HEK293T (cell line): ENCODE results near the gene CCDC157.

Experiments
- CTCF ChIA-PET: fragments of 350-600 bp; formaldehyde crosslinking; extraction: SDS; loops from one replicate; lab custom pipeline; 2021; ENCODE audit warnings: antibody characterized with exemption, inconsistent platforms; lab: Yijun Ruan, JAX
- POLR2A ChIA-PET: fragments of 350-600 bp; formaldehyde crosslinking; extraction: SDS; loops from one replicate; lab custom pipeline; 2020; ENCODE audit warnings: antibody characterized with exemption, inconsistent platforms; lab: Yijun Ruan, JAX
- DNase-seq: peaks from one replicate; pipeline ENCODE4 v3.0.0; 2012; ENCODE audit warnings: mixed read lengths; ENCODE audit errors: extremely low spot score
- ARNT ChIP-seq: fragments of 450-650 bp; IDR thresholded peaks from 2 replicates; pipeline ENCODE4 v1.6.1; 2017; ENCODE audit warnings: mild to moderate bottlenecking
- BHLHE40 ChIP-seq: fragments of 450-650 bp; IDR thresholded peaks from 2 replicates; pipeline ENCODE4 v1.6.1; 2016; ENCODE audit warnings: mild to moderate bottlenecking, moderate library complexity, borderline replicate concordance
- CTBP1 ChIP-seq: fragments of 450-650 bp; IDR thresholded peaks from 2 replicates; pipeline ENCODE4 v1.6.1; 2016; ENCODE audit warnings: borderline replicate concordance
- ELF4 ChIP-seq: fragments of 450-650 bp; IDR thresholded peaks from 2 replicates; pipeline ENCODE4 v1.6.1; 2017; ENCODE audit warnings: antibody characterized with exemption
- FOXA1 ChIP-seq: fragments of 450-650 bp; IDR thresholded peaks from 2 replicates; pipeline ENCODE4 v1.6.1; 2016; ENCODE audit warnings: mild to moderate bottlenecking
- FOXK2 ChIP-seq: fragments of 450-650 bp; IDR thresholded peaks from 2 replicates; pipeline ENCODE4 v1.6.1; 2016; ENCODE audit warnings: mild to moderate bottlenecking
- FOXM1 ChIP-seq: fragments of 450-650 bp; IDR thresholded peaks from 2 replicates; pipeline ENCODE4 v1.6.1; 2017; ENCODE audit warnings: mild to moderate bottlenecking, borderline replicate concordance
- HDGF ChIP-seq: fragments of 450-650 bp; IDR thresholded peaks from 2 replicates; pipeline ENCODE4 v1.6.1; 2017; ENCODE audit warnings: antibody characterized with exemption, borderline replicate concordance
- L3MBTL2 ChIP-seq: fragments of 450-650 bp; conservative IDR thresholded peaks from 2 replicates; pipeline ENCODE4 v1.6.1; 2016; ENCODE audit warnings: mild to moderate bottlenecking
- LEF1 ChIP-seq: fragments of 450-650 bp; IDR thresholded peaks from 2 replicates; pipeline ENCODE4 v1.6.1; 2017; ENCODE audit warnings: mild to moderate bottlenecking, borderline replicate concordance
- NFRKB ChIP-seq: fragments of 450-650 bp; IDR thresholded peaks from 2 replicates; pipeline ENCODE4 v1.6.1; 2016; ENCODE audit warnings: mild to moderate bottlenecking, moderate library complexity
- PKNOX1 ChIP-seq: fragments of 450-650 bp; IDR thresholded peaks from 2 replicates; pipeline ENCODE4 v1.6.1; 2016
- SP1 ChIP-seq: fragments of 450-650 bp; IDR thresholded peaks from 2 replicates; pipeline ENCODE4 v1.6.1; 2017
- SUZ12 ChIP-seq: fragments of 450-650 bp; IDR thresholded peaks from 2 replicates; pipeline ENCODE4 v1.6.1; 2016; ENCODE audit warnings: mild to moderate bottlenecking
- TARDBP ChIP-seq: fragments of 450-650 bp; IDR thresholded peaks from 2 replicates; pipeline ENCODE4 v1.6.1; 2016
- ZNF384 ChIP-seq: fragments of 450-650 bp; IDR thresholded peaks from 2 replicates; pipeline ENCODE4 v1.6.1; 2016

The CCDC157 gene

GRCh38 chr22:30347255-30347892 is 9.4 kb upstream of the CCDC157 start:
- ChIA-PET POLR2A (interaction anchor here (2.0 kb wide), 1 partner anchor 9 kb away, joined by 6 read pairs; the partner anchor contains the start of genes CCDC157 and SF3A1), CTCF (no interaction called here)
- TF ChIP-seq SUZ12 (no peak), FOXA1 (no peak), SP1 (no peak), BHLHE40 (no peak), NFRKB (no peak), ARNT (no peak), ELF4 (no peak), ZNF384 (no peak), TARDBP (no peak), FOXK2 (no peak), LEF1 (no peak), L3MBTL2 (no peak), HDGF (no peak), CTBP1 (no peak), PKNOX1 (no peak), FOXM1 (no peak)
- no peak for DNase-seq

GRCh38 chr22:30348404-30348803 is 8.4 kb upstream of the CCDC157 start:
- no peak for TF ChIP-seq NFRKB
- no peak for DNase-seq
- CTCF ChIA-PET: no interaction called here
- POLR2A ChIA-PET: interaction anchor here (1.7 to 2.0 kb wide), 2 partner anchors 8 to 60 kb away, joined by 4 to 6 read pairs; partner anchors contain the start of genes CCDC157 and SF3A1

- ChIA-PET CTCF (no interaction called here), POLR2A (interaction anchor here (1.7 to 2.0 kb wide), 2 partner anchors 8 to 61 kb away, joined by 4 to 6 read pairs; partner anchors contain the start of genes CCDC157 and SF3A1)
- no peak for DNase-seq
Measured at GRCh38 chr22:30348809-30349208, 8.0 kb upstream of the CCDC157 start.

GRCh38 chr22:30351226-30351625 is 5.6 kb upstream of the CCDC157 start:
- ChIA-PET CTCF (no interaction called here), POLR2A (no interaction called here)
- DNase-seq: no peak
- no peak for TF ChIP-seq NFRKB
- TF ChIP-seq ARNT: no peak
- no peak for TF ChIP-seq ZNF384

More at GRCh38 chr22:30348809-30349208, 8.0 kb upstream of the CCDC157 start:
- no peak for TF ChIP-seq ELF4
- TF ChIP-seq SUZ12: no peak
- TF ChIP-seq CTBP1: no peak
- TF ChIP-seq ARNT: no peak
- no peak for TF ChIP-seq BHLHE40
- no peak for TF ChIP-seq FOXK2
- no peak for TF ChIP-seq SP1
- no peak for TF ChIP-seq LEF1
- no peak for TF ChIP-seq L3MBTL2
- no peak for TF ChIP-seq FOXA1
- no peak for TF ChIP-seq PKNOX1
- no peak for TF ChIP-seq FOXM1
- no peak for TF ChIP-seq HDGF
- TF ChIP-seq TARDBP: no peak
- no peak for TF ChIP-seq ZNF384
- no peak for TF ChIP-seq NFRKB

GRCh38 chr22:30354644-30355043 is 2.2 kb upstream of the CCDC157 start:
- no peak for TF ChIP-seq FOXM1
- no peak for TF ChIP-seq ARNT
- TF ChIP-seq NFRKB: no peak
- no peak for TF ChIP-seq ZNF384
- no peak for TF ChIP-seq SP1
- TF ChIP-seq PKNOX1: no peak
- no peak for TF ChIP-seq BHLHE40
- TF ChIP-seq TARDBP: no peak
- no peak for TF ChIP-seq HDGF
- no peak for TF ChIP-seq FOXK2
- ChIA-PET CTCF (interaction anchor here (0.7 kb wide), 1 partner anchor 98 kb away, joined by 6 read pairs; no protein-coding TSS in a partner anchor), POLR2A (no interaction called here)
- DNase-seq: no peak

GRCh38 chr22:30357236-30357570 is 396 bp downstream of the CCDC157 start:
- ChIA-PET POLR2A (interaction anchor here (0.6 to 2.1 kb wide), 27 partner anchors 8 to 753 kb away, joined by 3 to 31 read pairs (median 6); partner anchors contain the start of genes CASTOR1, RNF215, SEC14L2 and TBC1D10A), CTCF (interaction anchor here (0.7 to 1.5 kb wide), 3 partner anchors 30 to 70 kb away, joined by 3 to 7 read pairs (median 4); partner anchors contain the start of gene RNF215)
- TF ChIP-seq PKNOX1 (no peak), CTBP1 (no peak), SP1 (no peak), HDGF (no peak), FOXA1 (no peak), ARNT (no peak), LEF1 (no peak)
- DNase-seq: no peak
